HCT116 (cell line): ENCODE results near the gene RFTN2. TPM values are rescaled to one million over a fixed set of nuclear protein-coding genes. Genes with fewer than 3 reads are reported as not detected.

Experiments used
- ATAC-seq: fragments of 200-7000 bp; cut with Tn5 transposase; 2 replicates; pipeline ENCODE4 v1.9.1; 2020; ENCODE audit warnings: mild to moderate bottlenecking, moderate library complexity
- BruUV-seq: library from RNA; stranded (reverse); fragments of 400-500 nt; replicated peaks from 2 replicates; lab custom pipeline; 2021; lab: Mats Ljungman, UMichigan
- CTCF ChIA-PET: fragments of 300-600 bp; sonication (Branson Sonifier 250); formaldehyde crosslinking; loops from one replicate; lab custom pipeline; 2021; ENCODE audit warnings: antibody characterized with exemption; lab: Charles Lee
- POLR2A ChIA-PET: fragments of 300-600, 350-600 bp; sonication (Branson Sonifier 250); formaldehyde crosslinking; loops from one replicate; lab custom pipeline; 2021; ENCODE audit warnings: antibody characterized with exemption; lab: Charles Lee
- RAD21 ChIA-PET, 2 experiments: fragments of 300-600 bp; sonication (Branson Sonifier 250); formaldehyde crosslinking; loops; one replicate each; lab custom pipeline; 2023; ENCODE audit warnings: low total read pairs in 2 of 2; ENCODE audit not compliant: uncharacterized antibody in 2 of 2, unreplicated experiment in 2 of 2, low non-redundant PET in 1 of 2; lab: Charles Lee
- DNase-seq: peaks from one replicate; pipeline ENCODE4 v3.0.0-alpha.2; 2010; ENCODE audit warnings: low read depth, low spot score
- H2AFZ ChIP-seq: fragments of 200-600 bp; shearing (Covaris generic), sonication (generic); 2 replicates; pipeline ENCODE4 v1.6.1; 2017; ENCODE audit warnings: low read depth, mixed run types, mixed read lengths, antibody characterized with exemption, low read length; ENCODE audit not compliant: poor library complexity, severe bottlenecking
- H3K27ac ChIP-seq: 2 replicates; pipeline ENCODE4 v1.5.1; 2012; ENCODE audit warnings: low read depth, low read length
- H3K27me3 ChIP-seq: fragments of 200-600 bp; sonication (generic); 2 replicates; pipeline ENCODE4 v1.6.1; 2016; ENCODE audit warnings: mixed run types, low read length, mixed read lengths; ENCODE audit not compliant: insufficient read depth
- H3K36me3 ChIP-seq, 2 experiments: fragments of 200-500 bp in 1 of 2; fragments of 200-600 bp in 1 of 2; sonication (Bioruptor generic) in 1 of 2; sonication (generic) in 1 of 2; 2 replicates each; pipeline versions ENCODE4 v1.5.1 to v1.6.1; 2014 to 2016; ENCODE audit warnings: low read length in 2 of 2, inconsistent platforms in 1 of 2, mixed read lengths in 1 of 2, mixed run types in 1 of 2; ENCODE audit not compliant: insufficient read depth in 2 of 2, control insufficient read depth in 1 of 2
- H3K4me1 ChIP-seq, 2 experiments: fragments of 200-600 bp in 1 of 2; sonication (generic) in 1 of 2; 2 replicates each; pipeline versions ENCODE4 v1.5.1 to v1.6.1; 2012 to 2017; ENCODE audit warnings: low read length in 2 of 2, inconsistent platforms in 1 of 2, mild to moderate bottlenecking in 1 of 2, mixed read lengths in 1 of 2, mixed run types in 1 of 2, moderate library complexity in 1 of 2; ENCODE audit not compliant: insufficient read depth in 2 of 2, control insufficient read depth in 1 of 2
- H3K4me2 ChIP-seq: fragments of 200-600 bp; sonication (generic); 2 replicates; pipeline ENCODE4 v1.6.1; 2017; ENCODE audit warnings: mixed run types, low read length, mixed read lengths
- H3K4me3 ChIP-seq, 2 experiments: fragments of 200-600 bp in 1 of 2; sonication (generic) in 1 of 2; replicated peaks in 1 of 2; 2 replicates each; pipeline ENCODE4 v1.5.1; 2011 to 2016; ENCODE audit warnings: low read length in 2 of 2, control low read depth in 1 of 2, low read depth in 1 of 2, mild to moderate bottlenecking in 1 of 2, mixed read lengths in 1 of 2, mixed run types in 1 of 2
- H3K79me2 ChIP-seq: fragments of 200-600 bp; sonication (generic); 2 replicates; pipeline ENCODE4 v1.6.1; 2017; ENCODE audit warnings: mild to moderate bottlenecking, mixed run types, low read length, moderate library complexity, mixed read lengths; ENCODE audit not compliant: insufficient read depth
- H3K9ac ChIP-seq: fragments of 200-600 bp; sonication (generic); 2 replicates; pipeline ENCODE4 v1.6.1; 2016; ENCODE audit warnings: low read length, mixed read lengths
- H3K9me2 ChIP-seq: fragments of 200-600 bp; sonication (generic), shearing (Covaris generic); 2 replicates; pipeline ENCODE4 v1.6.1; 2017; ENCODE audit warnings: mixed run types, mild to moderate bottlenecking, moderate library complexity; ENCODE audit not compliant: insufficient read depth
- H3K9me3 ChIP-seq, 2 experiments: fragments of 200-500 bp in 1 of 2; fragments of 200-600 bp in 1 of 2; sonication (Bioruptor generic) in 1 of 2; sonication (generic) in 1 of 2; 2 replicates each; pipeline ENCODE4 v1.6.1; 2014 to 2017; ENCODE audit warnings: low read length in 2 of 2, mixed read lengths in 2 of 2, inconsistent platforms in 1 of 2, low read depth in 1 of 2, mild to moderate bottlenecking in 1 of 2, mixed run types in 1 of 2, moderate library complexity in 1 of 2; ENCODE audit not compliant: control insufficient read depth in 1 of 2, insufficient read depth in 1 of 2
- H4K20me1 ChIP-seq: fragments of 200-600 bp; sonication (generic), shearing (Covaris generic); 2 replicates; pipeline ENCODE4 v1.6.1; 2017; ENCODE audit warnings: mixed run types, mild to moderate bottlenecking, moderate library complexity; ENCODE audit not compliant: insufficient read depth
- CEBPB ChIP-seq: IDR thresholded peaks from 2 replicates; pipeline ENCODE4 v1.6.1; 2012; ENCODE audit warnings: low read depth
- EGR1 ChIP-seq: IDR thresholded peaks from 2 replicates; pipeline ENCODE4 v1.6.1; 2012; ENCODE audit warnings: low read depth
- EZH2phosphoT487 ChIP-seq: fragments of 200-600 bp; IDR thresholded peaks from 2 replicates; pipeline ENCODE4 v1.6.1; 2018; ENCODE audit warnings: antibody characterized with exemption, borderline replicate concordance
- SRF ChIP-seq: IDR thresholded peaks from 2 replicates; pipeline ENCODE4 v1.6.1; 2012; ENCODE audit warnings: low read depth
- YY1 ChIP-seq: IDR thresholded peaks from 2 replicates; pipeline ENCODE4 v1.6.1; 2011; ENCODE audit warnings: low read length, low read depth, moderate library complexity, mild to moderate bottlenecking; ENCODE audit not compliant: insufficient replicate concordance; ENCODE audit errors: extremely low read depth
- intact Hi-C: fragments of 100-400 bp; cut with micrococcal nuclease; formaldehyde crosslinking; loops from 2 replicates; pipeline ENCODE4 v1.10.0; 2022
- total RNA-seq: library from RNA; stranded (reverse); gene quantifications from one replicate; pipeline ENCODE4 v1.2.1, GENCODE V29; 2021; ENCODE audit not compliant: unreplicated experiment
- TF ChIP-seq, protein P1 (sequence below): IDR thresholded peaks from 2 replicates; pipeline ENCODE4 v1.6.1; 2012
- TF ChIP-seq, protein P2 (sequence below): IDR thresholded peaks from 2 replicates; pipeline ENCODE4 v1.6.1; 2012; ENCODE audit warnings: low read depth

The RFTN2 gene
- total RNA-seq, 1 experiment from 2014 or later, result not detected

GRCh38 chr2:197675711-197676188 is 363 bp upstream of the RFTN2 start:
- Histone ChIP-seq H3K36me3 (no peaks in the 10 kb centered on the region), H3K79me2 (no peaks in the 10 kb centered on the region), H3K9ac (no peak overlapping the region), H3K4me3 (no peak overlapping the region), H3K9me3 (no peaks in the 10 kb centered on the region), H4K20me1 (no peaks in the 10 kb centered on the region), H3K27ac (no peak overlapping the region), H2AFZ (no peak overlapping the region), H3K27me3 (no peaks in the 10 kb centered on the region), H3K4me2 (no peak overlapping the region), H3K9me2 (no peaks in the 10 kb centered on the region), H3K4me1 (no peaks in the 10 kb centered on the region)
- ATAC-seq, result no peak
- no peak for DNase-seq
- no TSS peak for BruUV-seq
- TF ChIP-seq EGR1 (no peak), EZH2phosphoT487 (no peak), YY1 (no peak)
- TF ChIP-seq, protein P1, sequence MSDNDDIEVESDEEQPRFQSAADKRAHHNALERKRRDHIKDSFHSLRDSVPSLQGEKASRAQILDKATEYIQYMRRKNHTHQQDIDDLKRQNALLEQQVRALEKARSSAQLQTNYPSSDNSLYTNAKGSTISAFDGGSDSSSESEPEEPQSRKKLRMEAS, result no peak
- TF ChIP-seq, protein P2, sequence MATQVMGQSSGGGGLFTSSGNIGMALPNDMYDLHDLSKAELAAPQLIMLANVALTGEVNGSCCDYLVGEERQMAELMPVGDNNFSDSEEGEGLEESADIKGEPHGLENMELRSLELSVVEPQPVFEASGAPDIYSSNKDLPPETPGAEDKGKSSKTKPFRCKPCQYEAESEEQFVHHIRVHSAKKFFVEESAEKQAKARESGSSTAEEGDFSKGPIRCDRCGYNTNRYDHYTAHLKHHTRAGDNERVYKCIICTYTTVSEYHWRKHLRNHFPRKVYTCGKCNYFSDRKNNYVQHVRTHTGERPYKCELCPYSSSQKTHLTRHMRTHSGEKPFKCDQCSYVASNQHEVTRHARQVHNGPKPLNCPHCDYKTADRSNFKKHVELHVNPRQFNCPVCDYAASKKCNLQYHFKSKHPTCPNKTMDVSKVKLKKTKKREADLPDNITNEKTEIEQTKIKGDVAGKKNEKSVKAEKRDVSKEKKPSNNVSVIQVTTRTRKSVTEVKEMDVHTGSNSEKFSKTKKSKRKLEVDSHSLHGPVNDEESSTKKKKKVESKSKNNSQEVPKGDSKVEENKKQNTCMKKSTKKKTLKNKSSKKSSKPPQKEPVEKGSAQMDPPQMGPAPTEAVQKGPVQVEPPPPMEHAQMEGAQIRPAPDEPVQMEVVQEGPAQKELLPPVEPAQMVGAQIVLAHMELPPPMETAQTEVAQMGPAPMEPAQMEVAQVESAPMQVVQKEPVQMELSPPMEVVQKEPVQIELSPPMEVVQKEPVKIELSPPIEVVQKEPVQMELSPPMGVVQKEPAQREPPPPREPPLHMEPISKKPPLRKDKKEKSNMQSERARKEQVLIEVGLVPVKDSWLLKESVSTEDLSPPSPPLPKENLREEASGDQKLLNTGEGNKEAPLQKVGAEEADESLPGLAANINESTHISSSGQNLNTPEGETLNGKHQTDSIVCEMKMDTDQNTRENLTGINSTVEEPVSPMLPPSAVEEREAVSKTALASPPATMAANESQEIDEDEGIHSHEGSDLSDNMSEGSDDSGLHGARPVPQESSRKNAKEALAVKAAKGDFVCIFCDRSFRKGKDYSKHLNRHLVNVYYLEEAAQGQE, result no peak
- ChIA-PET CTCF (no interaction called here), RAD21 (no interaction called here), POLR2A (no interaction called here)
- intact Hi-C loops, result no loop called here

- no peaks in the 10 kb centered on the region for H3K36me3 ChIP-seq
- no peak overlapping the region for H3K27ac ChIP-seq
- DNase-seq (no peak), ATAC-seq (no peak)
- no peak overlapping the region for H3K9ac ChIP-seq
- ChIA-PET POLR2A (no interaction called here), RAD21 (no interaction called here), CTCF (no interaction called here)
- H3K27me3 ChIP-seq, result no peaks in the 10 kb centered on the region
- no peaks in the 10 kb centered on the region for H3K79me2 ChIP-seq
- H3K4me1 ChIP-seq, result no peaks in the 10 kb centered on the region
- H2AFZ ChIP-seq, result no peak overlapping the region
- H3K4me3 ChIP-seq, result no peak overlapping the region
- H3K9me2 ChIP-seq, result no peaks in the 10 kb centered on the region
- no peak overlapping the region for H3K4me2 ChIP-seq
- intact Hi-C loops, result no loop called here
- no peaks in the 10 kb centered on the region for H4K20me1 ChIP-seq
- no peaks in the 10 kb centered on the region for H3K9me3 ChIP-seq
- no TSS peak for BruUV-seq
- TF ChIP-seq SRF, result no peak
- TF ChIP-seq CEBPB, result no peak
- TF ChIP-seq EZH2phosphoT487, result no peak
Measured at GRCh38 chr2:197674591-197674990, 796 bp downstream of the RFTN2 start.
